ENCODE measurements around the gene BCAS4. TPM values are rescaled to one million over a fixed set of nuclear protein-coding genes. Genes with fewer than 3 reads are reported as not detected.

BCAS4 gene, protein sequence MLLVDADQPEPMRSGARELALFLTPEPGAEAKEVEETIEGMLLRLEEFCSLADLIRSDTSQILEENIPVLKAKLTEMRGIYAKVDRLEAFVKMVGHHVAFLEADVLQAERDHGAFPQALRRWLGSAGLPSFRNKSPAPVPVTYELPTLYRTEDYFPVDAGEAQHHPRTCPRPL
- 14.4 and 18.8 TPM in 2 replicates for total RNA-seq

DNA sequence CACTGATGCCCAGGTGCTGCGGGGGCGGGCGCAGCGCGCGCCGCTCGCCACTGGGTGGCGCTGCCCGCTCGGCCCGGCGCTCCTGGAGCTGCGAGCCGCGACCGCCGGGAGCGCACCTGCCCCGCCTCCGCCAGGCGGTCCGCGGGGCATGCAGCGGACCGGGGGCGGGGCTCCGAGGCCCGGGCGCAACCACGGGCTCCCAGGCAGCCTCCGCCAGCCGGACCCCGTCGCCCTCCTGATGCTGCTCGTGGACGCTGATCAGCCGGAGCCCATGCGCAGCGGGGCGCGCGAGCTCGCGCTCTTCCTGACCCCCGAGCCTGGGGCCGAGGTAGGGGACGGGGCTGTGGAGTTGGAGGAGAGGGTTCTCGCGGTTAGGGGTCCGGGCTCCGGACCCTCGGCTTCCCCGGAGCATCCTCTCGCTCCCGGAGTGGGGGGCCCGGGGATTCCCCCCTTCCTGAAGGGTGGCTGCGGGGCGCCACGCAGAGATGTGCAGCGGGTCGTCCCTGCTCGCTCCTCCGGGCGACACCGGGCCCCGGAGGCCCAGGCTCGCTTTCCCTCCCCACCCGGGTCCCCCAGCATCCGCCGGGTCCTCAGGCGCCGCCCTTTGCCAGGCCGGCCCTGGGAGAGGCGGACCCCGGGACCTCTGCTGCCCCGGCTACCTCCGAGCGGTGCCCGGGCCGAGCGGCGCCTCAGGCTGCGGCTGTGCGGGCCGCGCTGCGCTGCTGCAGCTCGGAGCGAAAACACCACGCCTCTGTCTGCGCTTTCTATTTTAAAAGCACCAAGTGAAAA lies at the start of gene BCAS4:
BCAS4 (plus strand) TSS at position 216 of the 789 bp plus-strand sequence; CDS start at position 239, 23 bp downstream.

Other genes with a start within 250 kb of the BCAS4 start
- 0.35 and 0.58 TPM in 2 replicates for gene RIPOR3, start 103.5 kb upstream of the BCAS4 start, total RNA-seq
- gene PARD6B, start 63.5 kb upstream of the BCAS4 start, total RNA-seq, result 0.53 and 0.58 TPM in 2 replicates
- gene ADNP, start 136.4 kb downstream of the BCAS4 start, total RNA-seq, result 14.2 and 15.6 TPM in 2 replicates
- gene DPM1, start 163.5 kb downstream of the BCAS4 start, total RNA-seq, result 67.2 and 92.0 TPM in 2 replicates
- gene MOCS3, start 163.8 kb downstream of the BCAS4 start, total RNA-seq, result 4.6 and 6.7 TPM in 2 replicates
- 50.0 and 58.2 TPM in 2 replicates for gene KCNG1, start 228.0 kb downstream of the BCAS4 start, total RNA-seq